Measurements from ENCODE around the gene RCAN1. TPM values are rescaled to one million over a fixed set of nuclear protein-coding genes. Genes with fewer than 3 reads are reported as not detected.

Gene RCAN1
- polyA plus RNA-seq, 1 donor (not counting 4 experiments of a cell fraction or from before 2014, with no cell fraction given) = 21.3 TPM

- no peak for DNase-seq (ENCODE audit: low read depth, low spot score)
These were observed 101.7 kb downstream of the RCAN1 start for GRCh38 chr21:34513129-34513675.

GRCh38 chr21:34511787-34512455 is 103.0 kb downstream of the RCAN1 start, which contains the start of gene KCNE1:
Gene KCNE1 (minus strand): TSS chr21:34512210. CDS start chr21:34449634, 62,576 bp downstream.
- H3K27me3 ChIP-seq (ENCODE audit: control insufficient read depth, extremely low read depth, insufficient read depth, low read length) = no peaks in the 10 kb centered on the region
- H3K4me3 ChIP-seq (ENCODE audit: control insufficient read depth in 2 of 3, extremely low read depth in 1 of 3, insufficient read depth in 2 of 3, low read depth in 1 of 3, low read length in 3 of 3) = no peak within 1 kb of the TSS
- no peak within 1 kb of the TSS for H3K4me2 ChIP-seq (ENCODE audit: control insufficient read depth, extremely low read depth, insufficient read depth, low read depth, low read length)
- no peaks in the 10 kb centered on the region for H3K79me2 ChIP-seq (ENCODE audit: control insufficient read depth, insufficient read depth, low read length)
- TF ChIP-seq CTCF (optimal IDR thresholded peaks at IDR 0.05 in 1 of 3, IDR thresholded peaks at IDR 0.05 in 1 of 3, conservative IDR thresholded peaks at IDR 0.05 in 1 of 3; ENCODE audit: extremely low read depth in 1 of 3, insufficient read depth in 2 of 3, low read length in 3 of 3) (no peak), EZH2 (IDR thresholded peaks at IDR 0.05; ENCODE audit: low read length) (no peak)
- H2AFZ ChIP-seq (ENCODE audit: control insufficient read depth, low read length) = no peak within 1 kb of the TSS
- dilution Hi-C loops (cut with MboI; ENCODE audit: extremely low pct_ligation_motif_present, low sequenced_read_pairs) = no loop called here
- DNase-seq (ENCODE audit: low read depth, low spot score) (no peak), FAIRE-seq (no peak)
- no peaks in the 10 kb centered on the region for H3K9me3 ChIP-seq (ENCODE audit: control insufficient read depth, low read depth, low read length)
- H4K20me1 ChIP-seq (ENCODE audit: control insufficient read depth, extremely low read depth, insufficient read depth, low read length) = no peaks in the 10 kb centered on the region
- no peaks in the 10 kb centered on the region for H3K4me1 ChIP-seq (ENCODE audit: control insufficient read depth, extremely low read depth, insufficient read depth, low read length)
- no peak within 1 kb of the TSS for H3K27ac ChIP-seq (ENCODE audit: control insufficient read depth, insufficient read depth, low read length)
- no peaks in the 10 kb centered on the region for H3K36me3 ChIP-seq (ENCODE audit: control insufficient read depth in 2 of 2, extremely low read depth in 1 of 2, insufficient read depth in 2 of 2, low read length in 2 of 2)
- no peak within 1 kb of the TSS for H3K9ac ChIP-seq (ENCODE audit: control insufficient read depth, extremely low read depth, insufficient read depth, low read length)
- H3K9me1 ChIP-seq (ENCODE audit: control insufficient read depth, extremely low read depth, insufficient read depth, low read length) = no peaks in the 10 kb centered on the region

More at GRCh38 chr21:34513129-34513675, 101.7 kb downstream of the RCAN1 start:
- Histone ChIP-seq H3K4me3 (ENCODE audit: control insufficient read depth in 2 of 3, extremely low read depth in 1 of 3, insufficient read depth in 2 of 3, low read depth in 1 of 3, low read length in 3 of 3) (no peak overlapping the region), H3K9me1 (ENCODE audit: control insufficient read depth, extremely low read depth, insufficient read depth, low read length) (no peaks in the 10 kb centered on the region), H3K4me1 (ENCODE audit: control insufficient read depth, extremely low read depth, insufficient read depth, low read length) (no peaks in the 10 kb centered on the region), H3K27ac (ENCODE audit: control insufficient read depth, insufficient read depth, low read length) (no peak overlapping the region), H3K9ac (ENCODE audit: control insufficient read depth, extremely low read depth, insufficient read depth, low read length) (no peak overlapping the region), H3K27me3 (ENCODE audit: control insufficient read depth, extremely low read depth, insufficient read depth, low read length) (no peaks in the 10 kb centered on the region), H3K9me3 (ENCODE audit: control insufficient read depth, low read depth, low read length) (no peaks in the 10 kb centered on the region), H4K20me1 (ENCODE audit: control insufficient read depth, extremely low read depth, insufficient read depth, low read length) (no peaks in the 10 kb centered on the region), H2AFZ (ENCODE audit: control insufficient read depth, low read length) (no peak overlapping the region), H3K79me2 (ENCODE audit: control insufficient read depth, insufficient read depth, low read length) (no peaks in the 10 kb centered on the region), H3K36me3 (ENCODE audit: control insufficient read depth in 2 of 2, extremely low read depth in 1 of 2, insufficient read depth in 2 of 2, low read length in 2 of 2) (peaks cover 0 to 3% of the 10 kb centered on the region in 2 experiments), H3K4me2 (ENCODE audit: control insufficient read depth, extremely low read depth, insufficient read depth, low read depth, low read length) (no peak overlapping the region)
- no peak for FAIRE-seq
- TF ChIP-seq CTCF (optimal IDR thresholded peaks at IDR 0.05 in 1 of 3, IDR thresholded peaks at IDR 0.05 in 1 of 3, conservative IDR thresholded peaks at IDR 0.05 in 1 of 3; ENCODE audit: extremely low read depth in 1 of 3, insufficient read depth in 2 of 3, low read length in 3 of 3) = no peak
- TF ChIP-seq EZH2 (IDR thresholded peaks at IDR 0.05; ENCODE audit: low read length) = no peak
- dilution Hi-C loops (cut with MboI; ENCODE audit: extremely low pct_ligation_motif_present, low sequenced_read_pairs) = no loop called here
